HG02798 (cell line): ENCODE measurements around the gene SCN1B.
A peak's percentile ranks its signal among the peaks of the same experiment; 100 is the strongest.

Source experiments
- ATAC-seq: cut with Tn5 transposase; IDR thresholded peaks from one replicate; pipeline ENCODE4 v1.9.1; 2021; ENCODE audit warnings: mild to moderate bottlenecking; ENCODE audit not compliant: unreplicated experiment, poor library complexity

Gene SCN1B

DNA sequence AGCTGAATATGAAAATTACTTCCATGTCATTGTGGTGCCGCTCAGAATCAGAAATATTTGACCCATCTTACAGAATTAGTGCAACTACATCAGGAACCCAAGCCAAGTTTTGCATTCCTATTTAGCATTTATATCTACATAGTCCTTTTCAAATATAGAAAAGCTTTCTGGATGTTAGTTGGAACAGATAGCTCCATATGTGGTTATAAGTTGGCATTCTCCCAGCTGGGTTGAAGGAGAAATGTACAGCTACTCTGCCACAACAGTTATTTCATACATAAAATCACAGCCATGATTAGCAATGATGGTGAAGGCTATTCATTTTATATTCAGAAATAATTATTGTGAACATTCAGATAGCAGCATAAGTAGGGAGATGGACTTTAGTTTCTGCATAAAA lies 39.4 kb downstream of the SCN1B start:
- no peak for ATAC-seq

DNA sequence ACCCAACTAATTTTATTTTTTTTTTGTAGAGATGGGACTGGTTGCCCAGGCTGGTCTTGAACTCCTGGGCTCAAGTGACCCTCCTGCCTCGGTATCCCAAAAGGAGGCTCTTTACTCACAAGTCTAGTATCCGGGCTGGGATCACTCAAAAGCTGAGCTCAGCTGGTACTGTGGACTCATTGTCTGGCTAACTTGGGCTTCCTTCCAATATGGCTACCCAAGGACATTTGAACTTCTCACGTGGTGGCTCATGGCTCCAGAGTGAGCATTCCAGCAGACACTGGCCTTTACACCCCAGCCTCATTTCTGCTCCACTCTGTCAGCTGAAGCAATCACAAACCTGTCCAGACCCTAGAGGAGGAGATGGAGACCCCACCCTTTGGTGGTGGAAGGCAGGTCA lies 40.2 kb downstream of the SCN1B start:
- ATAC-seq = no peak

DNA sequence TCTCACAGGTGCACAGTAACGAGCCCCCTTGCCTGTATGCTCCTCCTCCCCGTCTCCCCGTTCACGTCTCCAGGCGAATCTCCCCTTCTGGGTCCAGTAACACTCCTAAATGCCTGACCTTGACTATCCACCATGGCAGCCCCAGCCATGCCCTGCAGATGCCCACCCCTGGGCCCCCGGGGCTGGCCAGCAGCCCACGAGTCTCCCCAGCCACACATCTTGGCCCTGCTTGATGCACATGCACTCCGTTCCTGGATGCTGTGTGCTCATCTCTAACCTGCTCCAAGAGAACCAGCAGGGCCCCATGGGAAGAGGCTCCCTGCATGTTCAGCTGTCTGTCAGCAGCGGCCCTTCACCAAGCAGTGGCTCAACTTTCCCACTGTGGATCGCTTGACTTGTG lies 43.2 kb downstream of the SCN1B start:
- ATAC-seq = no peak

DNA sequence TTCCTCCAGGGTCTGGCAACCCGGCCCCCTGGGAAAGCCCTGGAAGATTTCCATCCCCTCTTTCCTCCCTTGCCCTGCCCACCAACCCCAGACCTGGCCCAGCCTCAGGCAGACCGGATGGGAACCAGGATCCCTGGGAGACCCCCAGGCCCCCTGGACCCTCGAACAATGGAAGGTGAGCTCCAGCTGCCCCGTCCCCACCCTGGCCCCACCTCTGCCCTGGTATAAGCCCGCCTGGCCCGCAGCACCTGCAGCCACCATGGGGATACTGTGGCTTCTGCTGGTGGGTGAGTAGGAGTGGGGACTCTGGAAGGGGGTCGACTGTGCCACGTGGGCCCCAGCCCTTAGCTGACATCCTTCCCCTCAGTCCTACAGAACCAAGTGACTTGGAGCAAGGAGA lies 43.7 kb downstream of the SCN1B start:
- ATAC-seq = no peak

DNA sequence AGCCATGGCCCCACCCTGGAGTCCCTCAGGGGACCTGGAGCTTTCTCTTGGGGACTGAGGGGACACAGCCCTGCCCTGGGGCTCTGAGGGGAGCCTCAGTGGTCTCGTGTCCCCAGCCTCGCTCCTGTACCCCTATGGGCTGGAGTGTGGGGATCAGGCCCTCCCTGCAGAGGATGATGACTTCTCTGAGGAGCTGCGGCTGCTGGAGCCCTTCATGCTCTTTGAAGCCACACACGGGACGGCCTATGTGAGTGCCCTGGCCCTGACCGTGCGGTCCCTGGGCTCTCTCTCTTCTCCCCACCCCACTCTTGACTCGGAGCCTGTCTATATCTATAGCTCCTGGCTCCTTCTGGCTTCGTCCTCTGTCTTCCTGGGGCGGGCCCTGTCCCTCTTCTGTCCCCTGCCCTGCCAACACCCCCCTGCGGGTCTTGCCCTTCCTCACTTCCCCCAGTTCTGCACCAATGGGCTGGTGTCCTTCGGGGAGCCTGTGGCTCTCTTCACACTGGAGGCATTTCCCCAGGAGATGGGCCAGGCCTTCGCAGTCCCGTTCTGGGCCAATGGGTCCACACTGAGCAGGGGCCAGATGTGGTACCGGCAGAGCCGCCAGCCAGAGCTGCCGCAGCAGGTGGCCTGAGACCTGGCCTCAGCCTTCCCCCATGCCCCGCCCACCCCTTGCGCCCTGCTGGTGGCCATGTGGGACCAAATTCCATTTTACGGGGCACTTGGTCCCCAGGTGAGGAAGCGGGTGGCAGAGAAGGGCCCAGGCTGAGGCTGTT lies 44.3 kb downstream of the SCN1B start:
- no peak for ATAC-seq

DNA sequence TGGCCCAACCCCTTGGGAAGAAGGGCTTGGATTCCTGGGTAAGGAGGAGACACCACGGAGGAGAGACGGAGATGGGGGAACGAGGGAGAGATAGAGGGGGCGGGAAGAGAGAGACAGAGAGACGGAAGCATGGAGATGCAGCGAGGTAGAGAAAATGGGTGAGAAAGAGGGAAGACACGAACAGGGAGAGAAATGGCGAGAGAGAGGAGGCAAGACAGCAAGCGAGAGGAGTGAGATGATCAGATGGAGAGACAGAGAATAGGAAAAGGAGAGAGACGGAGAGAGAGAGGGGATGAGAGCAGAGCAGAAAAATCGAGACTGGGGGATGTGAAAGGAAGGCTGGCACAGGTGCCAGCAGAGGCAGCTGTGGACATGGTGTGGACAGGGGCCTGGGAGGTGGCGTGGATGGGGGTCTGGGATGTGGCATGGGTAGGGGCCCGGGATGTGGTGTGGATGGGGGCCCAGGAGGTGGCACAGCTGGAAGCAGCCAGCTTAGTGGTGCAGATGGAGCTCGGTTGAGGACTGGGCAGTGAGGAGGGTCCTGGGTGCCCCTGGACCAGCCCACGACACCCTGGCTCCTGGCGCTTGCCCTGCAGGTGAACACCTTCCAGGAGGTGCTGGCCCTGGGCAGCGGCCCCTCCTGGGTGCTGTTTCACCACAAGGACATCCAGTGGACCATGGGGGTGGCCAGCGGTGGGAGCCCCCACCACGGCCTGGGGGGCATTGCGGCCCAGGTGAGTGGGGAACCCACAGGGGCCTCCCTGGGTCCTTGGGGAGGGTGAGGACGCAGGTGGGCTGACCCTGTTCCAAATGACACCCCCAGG lies 45.1 kb downstream of the SCN1B start:
- ATAC-seq = no peak

DNA sequence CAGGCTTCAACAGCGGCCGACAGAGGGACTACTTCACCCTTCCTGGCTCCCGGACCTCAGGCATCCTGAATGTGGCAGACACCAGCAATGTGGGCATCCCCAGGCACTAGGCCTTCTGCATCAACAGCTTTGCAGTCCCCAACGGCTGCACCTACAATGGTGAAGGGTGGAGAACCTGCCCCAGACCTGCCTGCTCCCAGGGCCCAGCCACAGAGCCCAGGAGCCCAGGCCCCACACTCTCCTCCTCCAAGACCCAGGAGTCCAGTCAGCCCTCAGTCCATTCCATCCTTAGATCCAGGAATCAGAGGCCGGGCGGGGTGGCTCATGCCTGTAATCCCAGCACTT lies 45.7 kb downstream of the SCN1B start:
- ATAC-seq = no peak

DNA sequence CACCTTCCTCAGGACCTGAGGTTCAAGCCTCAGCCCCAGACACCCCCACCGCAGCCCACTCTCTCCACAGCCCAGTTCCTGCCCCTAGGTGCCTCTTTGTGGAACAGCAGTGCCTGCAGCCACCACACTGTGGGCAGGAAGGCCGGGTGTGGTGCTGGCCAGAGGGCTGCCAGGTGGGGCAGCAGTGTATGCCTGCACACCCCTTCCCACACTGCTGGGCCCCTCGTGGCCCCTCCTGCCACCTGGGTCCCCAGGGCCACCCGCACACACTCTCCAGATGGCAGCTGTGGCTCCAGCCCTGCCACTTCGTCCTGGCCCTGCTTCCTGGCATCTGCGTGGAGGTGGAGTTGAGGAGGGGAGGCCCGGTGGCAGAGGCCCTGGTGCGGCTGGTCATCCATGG lies 46.4 kb downstream of the SCN1B start:
- ATAC-seq = no peak

DNA sequence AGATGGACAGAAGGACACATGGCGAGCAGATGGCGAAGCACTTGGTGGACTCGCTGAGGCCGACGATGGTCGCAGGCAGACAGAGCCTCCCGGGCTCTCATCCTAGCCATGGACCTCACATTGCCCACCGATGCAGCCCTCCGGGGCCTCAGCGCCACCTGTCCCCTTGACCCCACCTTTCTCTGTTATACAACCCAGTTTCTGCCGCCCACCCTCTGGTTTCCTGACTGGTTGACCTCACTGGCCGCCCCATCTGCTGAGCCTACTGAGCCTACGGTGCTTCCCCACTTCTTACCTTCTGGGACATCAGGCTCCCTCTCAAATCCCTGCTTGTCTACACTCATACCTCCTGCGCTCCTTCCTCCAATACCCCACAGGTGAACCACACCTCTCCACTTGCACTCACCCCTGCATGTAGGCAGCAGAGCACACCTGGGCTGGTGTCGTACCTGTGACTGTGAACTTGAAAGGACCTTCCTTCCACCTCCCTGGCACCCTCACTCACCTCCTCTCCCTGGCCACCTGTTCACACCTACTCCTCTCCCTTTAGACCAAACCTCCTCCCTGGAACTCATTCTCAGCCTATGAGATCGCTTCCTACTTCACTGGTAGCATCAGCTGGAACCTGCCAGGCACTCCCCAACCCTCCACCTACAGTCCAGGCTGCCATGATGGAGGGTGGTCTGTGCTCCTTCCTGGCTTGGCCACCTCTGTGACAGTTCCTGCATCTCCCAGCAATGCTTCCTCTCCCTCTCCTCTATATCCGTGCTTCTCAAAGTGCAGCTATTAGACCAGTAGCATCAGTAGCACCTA lies 47.3 kb downstream of the SCN1B start:
- ATAC-seq = no peak

DNA sequence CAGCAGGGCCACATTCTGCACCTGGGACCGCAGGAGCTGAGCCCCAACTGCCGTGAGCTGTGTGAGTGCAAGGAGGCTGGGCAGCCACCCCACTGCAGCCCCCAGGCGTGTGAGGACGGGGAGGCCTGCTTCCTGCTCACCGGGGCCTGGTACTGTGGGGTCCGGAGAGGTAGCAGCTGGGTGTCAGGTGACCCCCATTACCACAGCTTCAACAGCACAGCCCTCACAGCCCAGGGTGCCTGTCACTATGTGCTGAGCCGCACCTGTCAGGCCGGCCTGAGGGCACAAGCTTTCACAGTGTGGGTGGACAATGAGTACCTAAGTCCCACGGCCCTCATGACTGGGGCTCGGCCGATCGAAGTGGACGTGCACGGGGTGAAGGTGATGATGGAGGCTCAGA lies 49.6 kb downstream of the SCN1B start:
- no peak for ATAC-seq

DNA sequence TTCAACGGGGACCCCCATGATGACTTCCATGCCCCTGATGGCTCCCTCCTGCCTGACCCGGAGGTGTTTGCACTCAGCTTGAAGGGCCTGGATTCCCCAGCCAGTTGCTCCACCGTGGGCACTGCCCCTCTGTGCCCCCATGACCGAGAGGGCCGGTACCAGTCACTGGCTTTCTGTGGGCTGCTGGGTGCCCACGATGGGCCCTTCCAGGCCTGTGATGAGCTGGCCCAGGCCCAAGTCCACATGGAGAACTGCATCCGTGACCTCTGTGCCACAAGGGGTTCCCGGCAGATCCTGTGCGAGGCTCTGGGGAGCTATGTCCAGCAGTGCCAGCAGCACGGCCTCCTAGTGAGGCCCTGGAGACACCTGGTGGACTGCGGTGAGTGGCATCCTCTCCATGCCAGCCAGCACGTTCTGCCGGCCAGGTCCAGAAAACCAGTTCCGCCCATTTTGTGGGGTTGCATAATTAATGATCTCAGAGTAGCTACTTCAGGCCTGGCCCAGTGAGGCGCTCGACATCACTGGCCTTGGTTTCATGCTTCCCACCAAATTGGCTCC lies 50.4 kb downstream of the SCN1B start:
- no peak for ATAC-seq

DNA sequence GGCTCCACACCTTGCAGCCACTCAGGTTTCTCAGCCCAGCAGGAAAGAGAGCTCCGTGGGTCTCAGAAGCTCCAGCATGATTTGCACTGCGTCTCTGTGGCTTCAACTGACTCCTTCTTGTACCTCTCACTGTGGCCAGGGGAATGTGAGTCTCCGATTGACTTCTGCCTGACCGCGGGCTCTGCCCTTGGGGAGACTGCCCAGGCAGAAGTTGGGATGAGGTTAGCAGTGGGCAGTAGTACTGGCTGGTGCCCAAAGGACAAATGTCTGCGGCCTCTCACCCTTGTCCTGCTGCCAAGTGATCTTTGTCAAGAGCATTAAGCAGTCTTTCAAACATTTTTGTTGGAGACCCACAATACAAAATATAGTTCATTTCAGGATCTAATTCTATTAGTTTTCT lies 50.9 kb downstream of the SCN1B start:
- no peak for ATAC-seq

DNA sequence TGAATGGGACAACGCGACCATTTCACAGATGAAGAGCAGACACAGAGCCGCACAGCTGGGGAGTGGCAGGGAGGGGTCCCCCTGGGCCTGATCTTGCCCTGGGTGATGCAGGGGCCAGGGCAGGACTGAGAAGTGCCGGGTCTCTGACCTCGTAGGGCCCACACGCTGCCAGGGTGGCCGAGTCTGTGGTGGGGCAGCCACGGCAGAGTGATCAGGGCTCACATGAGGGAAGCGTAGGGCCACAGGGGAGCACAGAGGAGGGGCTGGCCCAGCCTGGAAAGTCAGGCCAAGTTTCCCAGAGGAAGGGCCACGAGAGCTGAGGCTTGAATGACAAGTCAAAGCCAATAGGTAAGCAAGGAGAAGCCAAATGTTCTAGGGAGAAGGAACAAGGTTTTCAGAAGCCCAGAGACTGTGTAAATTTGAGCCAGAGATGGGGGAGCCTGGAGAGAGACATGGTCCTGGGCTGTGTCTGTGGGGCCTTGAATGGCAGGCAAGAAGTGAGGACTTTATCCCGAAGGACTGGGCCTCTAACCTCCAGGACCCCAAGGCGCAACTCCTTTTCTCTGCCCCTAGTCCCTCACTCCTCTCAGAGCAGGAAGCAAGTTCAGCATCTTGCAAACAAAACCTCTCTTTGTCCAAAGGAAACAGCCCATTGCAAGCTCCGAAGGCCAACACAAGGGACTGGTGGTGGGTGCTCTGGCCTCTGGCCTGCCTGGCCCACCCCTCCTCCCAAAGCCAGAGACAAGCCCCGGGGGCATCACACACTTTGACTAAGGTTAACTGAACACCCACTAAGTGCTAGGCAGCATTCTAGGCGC lies 53.6 kb downstream of the SCN1B start:
- ATAC-seq = no peak

DNA sequence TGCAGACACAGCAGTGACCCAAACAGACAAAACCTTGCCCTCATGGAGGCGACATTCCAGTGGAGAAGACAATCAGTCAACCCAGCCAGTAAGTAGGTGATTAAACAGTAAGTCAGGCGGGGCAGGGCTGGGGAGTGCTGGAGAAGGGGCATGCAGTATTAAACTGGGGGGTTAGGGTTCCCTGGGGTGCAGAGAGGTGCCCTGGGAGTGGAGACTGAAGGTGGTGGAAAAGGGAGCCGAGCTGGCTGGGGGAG lies 54.2 kb downstream of the SCN1B start:
- no peak for ATAC-seq

DNA sequence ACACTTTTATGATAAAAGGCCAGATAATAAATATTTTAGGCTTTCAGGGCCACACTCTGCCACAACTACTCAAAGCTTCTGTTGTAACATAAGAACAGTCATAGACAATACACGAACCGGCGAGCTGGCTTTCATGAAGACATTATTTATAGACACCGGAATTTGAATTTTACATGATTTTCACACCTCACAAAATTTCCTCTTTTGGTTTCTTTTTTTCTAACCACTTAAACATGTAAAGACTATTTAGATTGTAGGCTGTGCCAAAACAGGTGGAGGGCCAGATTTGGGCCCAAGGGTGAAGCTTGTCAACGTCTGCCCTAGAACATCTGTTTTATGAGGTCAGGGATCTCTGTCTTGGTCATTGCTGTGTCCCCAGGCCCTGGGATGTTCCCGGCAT lies 55.7 kb downstream of the SCN1B start:
- ATAC-seq = peak; percentile 52

DNA sequence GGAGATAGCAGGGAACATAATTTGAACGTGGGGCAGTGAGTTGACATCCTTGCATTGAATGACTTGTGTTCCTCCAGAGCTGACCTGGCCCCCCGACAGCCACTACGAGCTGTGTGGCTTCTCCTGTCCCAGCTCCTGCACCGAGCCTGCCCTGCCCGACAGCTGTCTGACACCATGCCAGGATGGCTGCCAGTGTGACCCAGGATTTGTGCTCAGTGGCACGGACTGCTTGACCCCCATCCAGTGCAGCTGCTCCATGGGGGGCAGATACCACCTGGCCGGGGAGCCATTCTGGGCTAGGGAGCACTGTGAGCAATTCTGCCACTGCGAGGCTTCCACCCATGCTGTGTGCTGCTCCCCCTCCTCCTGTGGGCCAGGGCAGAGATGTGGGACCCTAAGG lies 56.2 kb downstream of the SCN1B start:
- ATAC-seq = no peak

DNA sequence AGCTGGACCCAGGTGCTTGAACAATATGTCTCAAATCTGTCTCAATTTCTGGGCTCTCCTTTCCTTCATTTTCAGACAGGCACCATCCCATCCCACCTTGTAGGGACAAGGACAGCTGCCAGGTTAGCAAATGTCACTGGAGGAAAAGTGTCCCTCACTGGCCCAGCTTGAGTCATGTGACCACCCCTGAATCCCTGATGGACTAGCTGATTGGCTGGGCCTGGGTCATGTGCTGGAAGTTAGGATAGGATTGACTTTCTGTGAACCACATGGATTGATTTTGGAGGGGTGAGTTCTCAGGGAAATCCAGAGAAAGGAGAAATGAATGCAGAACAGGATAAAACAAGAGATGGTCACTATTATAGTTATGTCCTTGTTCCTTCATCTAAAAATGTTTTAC lies 57.1 kb downstream of the SCN1B start:
- ATAC-seq = no peak

DNA sequence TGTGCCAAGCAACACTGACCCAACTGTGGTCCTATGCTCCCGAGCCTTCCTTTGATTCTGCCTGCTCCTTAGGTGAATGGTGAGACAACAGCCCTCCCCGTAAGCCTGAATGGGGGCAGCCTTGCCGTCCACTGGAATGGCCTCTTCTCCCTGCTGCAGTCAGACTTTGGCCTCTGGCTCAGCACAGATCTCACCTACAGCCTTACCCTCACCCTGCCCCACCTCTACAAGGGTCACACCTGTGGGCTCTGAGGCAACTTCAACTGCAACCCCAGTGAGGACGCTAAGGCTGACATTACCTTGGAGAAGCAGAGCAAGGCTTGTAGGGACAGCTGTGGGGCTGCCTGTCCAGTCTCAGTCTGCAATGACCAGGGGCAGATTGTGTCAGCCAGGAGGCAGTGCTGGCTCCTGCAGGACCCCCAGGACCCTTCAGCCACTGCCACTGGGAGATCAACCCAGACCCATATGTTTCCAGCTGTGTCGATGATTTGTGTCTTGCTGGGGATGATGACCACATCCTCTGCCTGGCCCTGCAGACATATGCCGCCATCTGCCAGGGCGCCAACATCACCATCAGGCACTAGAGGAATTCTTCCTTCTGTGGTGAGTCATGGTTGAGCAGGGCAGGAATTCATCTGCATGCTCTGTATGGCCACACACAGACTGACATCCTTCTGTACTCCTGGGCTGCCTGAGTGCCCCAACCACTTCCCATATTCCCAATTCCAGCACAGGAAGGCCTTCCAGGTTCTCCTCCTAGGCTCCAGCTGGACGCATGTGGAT lies 58.1 kb downstream of the SCN1B start:
- ATAC-seq = no peak

DNA sequence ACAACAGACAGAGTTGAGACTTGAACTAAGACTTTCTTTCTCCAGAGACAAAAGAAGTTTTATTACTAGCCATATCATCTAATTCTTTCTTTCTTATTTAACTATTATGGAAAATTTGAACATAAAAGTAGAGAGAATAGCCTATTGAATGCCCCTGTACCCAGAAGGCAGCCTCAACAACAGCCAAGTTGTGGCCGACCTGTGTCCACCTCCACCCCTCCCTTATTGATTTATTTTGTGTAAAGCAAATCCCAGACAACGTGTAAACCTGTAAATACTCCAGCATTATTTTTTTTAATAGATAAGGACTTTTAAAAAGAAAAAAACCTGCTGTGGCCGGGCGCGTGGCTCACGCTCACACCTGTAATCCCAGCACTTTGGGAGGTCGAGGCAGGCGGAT lies 59.3 kb downstream of the SCN1B start:
- ATAC-seq = no peak
